LHCN-M2 (cell line): ENCODE measurements around the gene ULK2. TPM values are rescaled to one million over a fixed set of nuclear protein-coding genes. Genes with fewer than 3 reads are reported as not detected.
A peak's percentile ranks its signal among the peaks of the same experiment; 100 is the strongest.

Source experiments
- DNase-seq: peaks from one replicate; pipeline ENCODE4 v3.0.0-alpha.2; 2012; ENCODE audit warnings: low read depth
- total RNA-seq: library from RNA; depleted of rRNA; stranded (reverse); fragments of >200 nt; gene quantifications from 2 replicates; pipeline ENCODE4 v1.2.3, GENCODE V29; 2014; rRNA removed

Gene ULK2
- total RNA-seq, 1 experiment from 2014 or later = 12.4 TPM

- DNase-seq = peak; percentile 96
Measured at GRCh38 chr17:19728084-19728495, 139.6 kb downstream of the ULK2 start.

- DNase-seq = peak; percentile 84
Measured at GRCh38 chr17:19727501-19728078, 140.1 kb downstream of the ULK2 start.

GRCh38 chr17:19726631-19727376 lies 140.9 kb downstream of the ULK2 start:
- peak; percentile 37 for DNase-seq

GRCh38 chr17:19725486-19725885 lies 142.2 kb downstream of the ULK2 start:
- DNase-seq = no peak

GRCh38 chr17:19724501-19725420 lies 143.0 kb downstream of the ULK2 start:
- DNase-seq = no peak

- DNase-seq = no peak
Measured at GRCh38 chr17:19723964-19724363, 143.8 kb downstream of the ULK2 start.

Other genes starting within 250 kb of the ULK2 start
- 51.0 and 61.2 TPM in 2 replicates for gene ALDH3A2, start 219.2 kb downstream of the ULK2 start, total RNA-seq
- gene SLC47A2, start 151.4 kb downstream of the ULK2 start, total RNA-seq = not detected in 2 replicates
- gene ALDH3A1, start 119.6 kb downstream of the ULK2 start, total RNA-seq = not detected in 2 replicates
- 20.6 and 22.6 TPM in 2 replicates for gene AKAP10, start 109.9 kb upstream of the ULK2 start, total RNA-seq
- 16.9 and 19.9 TPM in 2 replicates for gene SPECC1, start 141.4 kb upstream of the ULK2 start, total RNA-seq